IPS-20b (cell line): ENCODE results near the gene CASK.
"Not testable (repeated sequence)": the region's sequence is repeated elsewhere in the genome, so short reads cannot be mapped to it uniquely, and the experiment has no call there.

ENCODE experiments used
- H3K27ac ChIP-seq: one replicate; pipeline ENCODE4 v1.5.1; 2013; ENCODE audit warnings: low read length
- H3K27me3 ChIP-seq: 2 replicates; pipeline ENCODE4 v1.6.1; 2013; ENCODE audit warnings: mild to moderate bottlenecking, low read length, inconsistent platforms; ENCODE audit not compliant: insufficient read depth
- H3K36me3 ChIP-seq: 2 replicates; pipeline ENCODE4 v1.6.1; 2013; ENCODE audit warnings: low read depth, mild to moderate bottlenecking, inconsistent platforms, low read length, moderate library complexity; ENCODE audit not compliant: insufficient read depth
- H3K4me1 ChIP-seq: 2 replicates; pipeline ENCODE4 v1.6.1; 2013; ENCODE audit warnings: mild to moderate bottlenecking, control low read depth, inconsistent platforms, low read length, moderate library complexity; ENCODE audit not compliant: insufficient read depth
- H3K4me3 ChIP-seq: 2 replicates; pipeline ENCODE4 v1.5.1; 2013; ENCODE audit warnings: mild to moderate bottlenecking, low read length, inconsistent platforms
- H3K9ac ChIP-seq: 2 replicates; pipeline ENCODE4 v1.6.1; 2013; ENCODE audit warnings: low read depth, mild to moderate bottlenecking, inconsistent platforms, low read length, moderate library complexity
- H3K9me3 ChIP-seq: 2 replicates; pipeline ENCODE4 v1.6.1; 2013; ENCODE audit warnings: mild to moderate bottlenecking, low read depth, low read length, inconsistent platforms; ENCODE audit not compliant: insufficient read depth

CASK gene

DNA sequence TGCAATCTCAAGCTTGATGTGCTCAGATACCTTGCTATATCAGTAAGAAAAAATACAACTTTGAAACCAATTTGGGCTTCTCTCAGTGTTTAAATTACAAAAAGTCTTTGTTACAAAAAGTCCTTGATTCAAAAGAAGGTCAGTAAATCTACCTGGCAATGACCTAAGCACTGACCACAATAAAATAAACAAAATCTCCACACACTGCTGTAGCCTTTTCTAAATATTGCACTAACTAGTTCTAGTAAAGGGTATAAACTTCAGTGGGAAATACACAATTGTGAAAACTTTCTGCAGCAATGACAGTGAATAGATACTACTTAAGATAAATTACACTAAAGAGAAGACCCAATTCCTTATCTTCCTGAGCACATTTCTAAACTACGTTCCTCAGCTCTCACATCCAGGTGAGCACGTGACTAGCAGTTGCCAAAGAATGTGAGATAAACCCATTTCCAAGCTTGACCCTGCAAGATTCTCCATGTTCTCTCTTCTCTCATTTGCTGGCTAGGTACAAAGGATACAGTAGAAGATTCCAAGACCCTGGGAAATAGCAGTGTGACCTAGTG is 316.0 kb downstream of the CASK start:
- H3K9ac ChIP-seq, result no peak overlapping the region
- no peak overlapping the region for H3K27ac ChIP-seq
- H3K4me3 ChIP-seq, result no peak overlapping the region
- no peaks in the 10 kb centered on the region for H3K9me3 ChIP-seq
- H3K4me1 ChIP-seq, result peaks cover 10% of the 10 kb centered on the region; the same call in 1 of the 2 replicates
- H3K36me3 ChIP-seq, result no peaks in the 10 kb centered on the region
- H3K27me3 ChIP-seq, result no peaks in the 10 kb centered on the region

DNA sequence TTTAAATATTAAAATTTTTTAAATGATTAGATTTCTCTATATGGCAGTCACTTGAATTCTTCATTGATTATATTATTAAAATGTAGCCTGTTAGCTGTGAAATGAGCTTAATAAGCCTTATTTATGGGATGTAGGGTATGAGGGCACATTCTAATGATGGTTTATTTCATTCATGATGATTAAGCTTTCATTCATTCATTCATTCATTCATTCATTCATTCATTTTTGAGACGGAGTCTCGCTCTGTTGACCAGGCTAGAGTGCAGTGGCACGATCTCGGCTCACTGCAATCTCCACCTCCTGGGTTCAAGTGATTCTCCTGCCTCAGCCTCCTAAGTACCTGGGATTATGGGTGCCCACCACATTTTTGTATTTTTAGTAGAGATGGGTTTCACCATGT is 317.3 kb downstream of the CASK start:
- not testable (repeated sequence) for H3K9ac ChIP-seq, H3K4me1 ChIP-seq, H3K27me3 ChIP-seq, H3K4me3 ChIP-seq, H3K27ac ChIP-seq, H3K36me3 ChIP-seq, H3K9me3 ChIP-seq

DNA sequence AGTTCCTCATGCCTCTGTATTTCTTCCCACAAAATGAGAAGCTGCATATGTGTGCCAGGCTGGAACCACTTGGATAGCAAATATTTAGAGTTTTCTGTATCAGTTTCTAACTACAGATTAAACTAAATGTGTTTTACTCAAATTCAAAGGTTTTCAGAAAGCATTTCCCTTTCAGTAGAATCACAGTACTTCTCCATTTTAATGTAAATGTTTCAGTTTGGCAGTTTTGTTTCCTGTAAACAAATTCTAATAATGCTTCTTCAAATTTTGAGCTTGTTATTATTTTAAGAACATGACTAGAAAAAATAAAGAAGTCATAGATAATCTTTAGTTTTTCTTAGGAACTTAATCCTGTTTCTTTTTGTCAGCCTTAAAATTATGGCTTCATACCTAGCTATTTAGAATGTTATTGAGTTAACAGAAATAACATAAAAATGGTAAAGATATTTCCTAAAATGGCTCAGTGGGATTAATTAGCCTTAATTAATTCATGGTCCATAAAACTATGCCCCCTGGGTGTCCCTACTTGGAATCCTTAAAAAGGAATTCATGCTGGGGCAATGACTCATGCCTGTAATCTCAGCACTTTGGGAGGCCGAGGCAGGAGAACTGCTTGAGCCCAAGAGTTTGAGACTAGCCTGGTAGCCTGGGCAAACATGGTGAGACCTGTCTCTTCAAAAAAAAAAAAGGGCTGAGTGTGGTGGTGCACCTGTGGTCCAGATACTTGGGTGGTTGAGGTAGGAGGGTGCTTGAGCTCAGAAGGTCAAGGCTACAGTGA is 318.4 kb downstream of the CASK start:
- Histone ChIP-seq H3K36me3 (no peaks in the 10 kb centered on the region), H3K9ac (no peak overlapping the region), H3K4me1 (peaks cover 10% of the 10 kb centered on the region; the same call in 1 of the 2 replicates), H3K27me3 (no peaks in the 10 kb centered on the region), H3K4me3 (no peak overlapping the region), H3K27ac (no peak overlapping the region), H3K9me3 (no peaks in the 10 kb centered on the region)

DNA sequence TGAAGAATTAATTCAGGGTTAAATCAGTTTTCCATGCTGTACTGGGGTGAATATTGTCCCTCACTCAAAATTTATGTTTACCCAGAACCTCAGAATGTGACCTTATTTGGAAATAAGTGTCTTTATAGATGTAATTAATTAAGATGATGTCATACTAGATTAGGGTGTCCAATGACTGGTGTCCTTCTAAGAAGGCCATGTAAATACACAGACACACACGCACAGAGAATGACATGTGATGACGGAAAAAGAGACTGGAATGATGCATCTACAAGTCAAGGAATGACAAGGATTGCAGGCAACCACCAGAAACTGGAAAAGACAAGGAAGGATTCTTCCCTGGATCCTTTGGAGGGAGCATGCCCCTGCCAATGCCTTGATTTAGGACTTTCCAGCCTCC is 319.2 kb downstream of the CASK start:
- Histone ChIP-seq H3K27me3 (no peaks in the 10 kb centered on the region), H3K9ac (no peak overlapping the region), H3K4me1 (peaks cover 10% of the 10 kb centered on the region; the same call in 1 of the 2 replicates), H3K4me3 (no peak overlapping the region), H3K36me3 (no peaks in the 10 kb centered on the region), H3K9me3 (no peaks in the 10 kb centered on the region), H3K27ac (no peak overlapping the region)

DNA sequence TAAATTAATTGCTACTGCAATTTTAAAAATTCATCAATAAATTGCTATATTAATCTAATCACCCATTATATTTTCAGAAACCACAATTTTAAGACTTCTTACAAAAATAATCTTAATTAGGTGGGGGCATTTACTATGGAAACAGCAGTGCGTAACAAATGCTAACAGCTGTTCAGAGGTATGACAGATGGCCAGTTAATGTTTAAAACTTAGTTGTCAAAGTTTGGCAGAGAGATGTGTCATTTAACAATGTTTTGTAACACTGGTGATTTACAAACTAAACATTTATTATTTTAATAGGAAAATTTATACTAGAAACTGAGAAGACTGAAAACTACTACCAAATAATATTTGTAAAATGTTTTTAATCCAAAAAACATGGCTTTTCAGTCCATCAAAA is 319.8 kb downstream of the CASK start:
- Histone ChIP-seq H3K4me3 (no peak overlapping the region), H3K9ac (no peak overlapping the region), H3K4me1 (peaks cover 10% of the 10 kb centered on the region; the same call in 1 of the 2 replicates), H3K27me3 (no peaks in the 10 kb centered on the region), H3K27ac (no peak overlapping the region), H3K36me3 (no peaks in the 10 kb centered on the region), H3K9me3 (no peaks in the 10 kb centered on the region)

DNA sequence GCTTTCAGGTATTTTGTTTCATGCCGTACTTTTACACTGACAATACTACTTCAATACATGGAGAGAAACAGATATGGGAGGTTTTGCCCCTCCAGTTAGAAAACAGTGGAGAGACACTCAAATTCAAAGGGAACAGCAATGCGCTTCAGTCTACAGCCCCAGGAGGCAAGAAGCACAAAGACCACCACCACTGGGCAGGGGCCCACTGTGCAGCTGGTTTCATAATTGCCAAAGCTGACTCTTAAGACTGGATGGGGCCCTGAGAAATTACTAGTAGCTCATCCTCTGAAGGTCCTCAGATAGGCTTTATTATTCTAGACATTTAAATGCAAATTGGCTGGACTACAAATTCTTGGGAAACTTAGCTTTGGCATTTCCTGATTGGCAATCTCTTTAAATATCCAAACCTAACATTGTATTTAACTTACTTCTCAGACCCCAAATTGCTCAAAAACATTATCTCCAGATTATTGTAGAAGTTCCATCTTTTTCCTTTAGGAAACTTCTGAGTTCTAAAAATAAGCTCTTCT is 320.5 kb downstream of the CASK start:
- H3K36me3 ChIP-seq, result no peaks in the 10 kb centered on the region

DNA sequence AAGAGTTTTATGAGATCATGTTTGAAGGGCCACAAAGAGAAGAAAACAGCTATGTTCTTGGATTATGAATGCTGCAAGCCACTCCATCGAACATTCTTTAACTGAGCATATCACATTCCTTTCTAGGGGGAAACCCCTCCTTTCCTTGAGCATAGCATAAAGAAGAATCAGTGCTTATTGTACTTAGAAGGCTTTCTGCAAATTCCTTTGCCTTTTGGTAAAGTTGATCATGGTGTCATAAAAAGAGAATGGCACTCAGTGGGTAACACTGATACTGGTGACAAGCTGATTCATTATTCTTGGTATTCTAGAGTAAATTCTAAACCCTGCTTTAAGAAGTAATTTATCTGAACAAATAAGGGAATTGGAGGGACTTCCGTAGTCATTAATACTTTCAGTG is 323.1 kb downstream of the CASK start:
- H3K9me3 ChIP-seq, result no peaks in the 10 kb centered on the region
- no peak overlapping the region; the same call in 1 of the 2 replicates for H3K9ac ChIP-seq
- H3K4me1 ChIP-seq, result peaks cover 7% of the 10 kb centered on the region; the same call in 1 of the 2 replicates
- no peaks in the 10 kb centered on the region for H3K27me3 ChIP-seq
- H3K36me3 ChIP-seq, result no peaks in the 10 kb centered on the region
- H3K27ac ChIP-seq, result no peak overlapping the region
- H3K4me3 ChIP-seq, result no peak overlapping the region

More for the DNA sequence above, 320.5 kb downstream of the CASK start:
- Histone ChIP-seq H3K9me3 (no peaks in the 10 kb centered on the region), H3K4me1 (peaks cover 10% of the 10 kb centered on the region; the same call in 1 of the 2 replicates), H3K4me3 (peak overlapping the region; percentile 39; the same call in 1 of the 2 replicates), H3K9ac (no peak overlapping the region), H3K27me3 (no peaks in the 10 kb centered on the region), H3K27ac (peak overlapping the region; percentile 25)

DNA sequence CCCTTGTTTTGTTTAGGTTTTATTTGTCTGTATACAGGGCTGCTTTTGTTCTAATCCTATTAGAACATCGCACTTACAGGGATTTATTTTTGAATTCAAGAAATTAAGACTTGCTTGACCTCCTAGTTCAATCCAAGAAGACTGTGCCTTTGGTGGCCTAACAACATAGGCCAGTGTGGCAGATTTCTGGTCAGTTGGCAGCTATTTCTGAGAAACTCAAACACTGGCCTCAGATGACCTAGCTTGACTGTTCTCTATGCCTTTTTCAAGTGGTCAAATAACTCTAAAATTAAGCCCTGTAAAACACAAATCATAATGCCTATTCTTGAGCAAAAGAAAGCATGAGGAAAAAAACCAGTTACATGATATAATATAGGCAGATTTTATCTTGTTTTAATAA is 323.8 kb downstream of the CASK start:
- Histone ChIP-seq H3K4me3 (no peak overlapping the region), H3K9me3 (no peaks in the 10 kb centered on the region), H3K27me3 (no peaks in the 10 kb centered on the region), H3K36me3 (no peaks in the 10 kb centered on the region), H3K4me1 (peaks cover 1% of the 10 kb centered on the region; the same call in 1 of the 2 replicates), H3K27ac (no peak overlapping the region), H3K9ac (no peak overlapping the region)

DNA sequence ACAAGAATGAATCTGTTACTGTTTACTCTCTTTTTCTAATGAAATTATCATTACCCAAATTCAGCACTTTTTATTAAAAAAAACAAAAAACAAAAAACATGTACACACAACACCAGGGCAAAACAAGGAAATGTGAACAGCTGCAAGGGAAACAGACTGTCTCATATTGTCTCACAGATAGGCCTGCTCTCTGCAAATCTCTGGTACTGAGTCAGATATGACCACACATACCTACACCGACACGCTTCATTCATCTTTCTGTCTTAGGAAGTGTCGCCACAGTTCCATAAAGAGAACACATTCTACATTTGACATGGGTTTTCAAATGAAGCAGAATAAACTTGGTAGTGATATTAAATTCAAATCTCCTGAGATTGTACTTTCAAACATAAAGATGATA is 326.8 kb downstream of the CASK start:
- no peaks in the 10 kb centered on the region for H3K9me3 ChIP-seq
- no peaks in the 10 kb centered on the region for H3K27me3 ChIP-seq
- H3K27ac ChIP-seq, result no peak overlapping the region
- no peak overlapping the region for H3K4me3 ChIP-seq
- no peaks in the 10 kb centered on the region for H3K36me3 ChIP-seq
- no peak overlapping the region for H3K9ac ChIP-seq
- H3K4me1 ChIP-seq, result no peaks in the 10 kb centered on the region

DNA sequence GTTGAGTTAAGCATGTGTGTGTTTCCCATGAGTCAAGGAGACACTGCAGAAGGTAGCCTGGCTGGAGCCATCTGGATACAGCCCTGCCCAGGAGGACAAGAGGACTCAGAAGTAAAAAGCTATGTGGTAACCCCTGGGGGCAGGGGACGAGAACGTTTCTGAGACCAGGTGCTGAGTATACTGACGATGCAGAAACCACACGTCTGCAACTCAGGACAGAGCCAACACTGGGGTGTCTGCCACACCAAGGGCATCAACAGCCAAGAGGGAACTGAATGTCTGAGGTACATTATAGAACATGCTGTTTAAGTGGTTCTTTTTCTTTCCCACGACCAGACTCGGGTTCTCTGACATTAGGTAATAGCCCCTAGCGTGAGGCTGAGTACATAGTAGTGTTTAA is 328.7 kb downstream of the CASK start:
- H3K27ac ChIP-seq, result no peak overlapping the region
- no peaks in the 10 kb centered on the region for H3K27me3 ChIP-seq
- no peaks in the 10 kb centered on the region for H3K9me3 ChIP-seq
- H3K4me3 ChIP-seq, result no peak overlapping the region
- no peaks in the 10 kb centered on the region for H3K36me3 ChIP-seq
- H3K4me1 ChIP-seq, result no peaks in the 10 kb centered on the region
- H3K9ac ChIP-seq, result no peak overlapping the region

DNA sequence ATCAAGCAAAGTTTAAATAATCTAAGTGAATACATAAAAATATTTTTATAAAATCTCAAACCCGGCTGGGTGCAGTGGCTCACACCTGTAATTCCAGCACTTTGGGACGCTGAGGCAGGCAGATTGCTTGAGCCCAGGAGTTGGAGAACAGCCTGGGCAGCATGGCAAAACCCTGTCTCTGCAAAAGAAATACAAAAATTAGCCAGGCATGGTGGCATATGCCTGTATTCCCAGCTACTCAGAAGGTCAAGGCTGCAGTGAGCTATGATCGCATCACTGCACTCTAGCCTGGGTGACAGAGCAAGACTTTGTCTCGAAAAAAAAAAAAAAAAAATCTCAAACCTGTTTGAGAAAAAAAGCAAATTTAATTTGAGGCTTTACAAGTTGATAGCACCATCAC is 331.4 kb downstream of the CASK start:
- peaks cover 7% of the 10 kb centered on the region for H3K4me1 ChIP-seq

DNA sequence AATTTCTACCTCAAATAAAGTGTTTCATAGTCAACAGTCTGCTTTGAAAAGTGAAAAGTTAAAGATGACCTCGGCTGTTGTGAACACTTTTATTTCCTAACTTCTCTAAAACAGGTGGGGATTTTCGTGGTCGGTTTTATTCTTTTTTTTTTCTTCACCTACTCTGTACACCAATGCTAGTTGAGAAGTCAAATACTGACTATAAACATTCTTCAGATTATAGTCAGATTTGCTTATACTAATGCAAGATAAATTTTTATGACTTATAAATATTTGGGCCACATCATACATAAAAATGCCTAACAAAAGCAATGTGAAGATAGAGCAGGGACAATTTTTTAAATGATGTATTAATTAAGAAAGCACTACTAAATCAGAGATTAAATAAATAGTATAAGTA is 332.7 kb downstream of the CASK start:
- peaks cover 5% of the 10 kb centered on the region; the same call in 1 of the 2 replicates for H3K36me3 ChIP-seq
- no peak overlapping the region for H3K27ac ChIP-seq
- peaks cover 7% of the 10 kb centered on the region for H3K4me1 ChIP-seq
- H3K9me3 ChIP-seq, result no peaks in the 10 kb centered on the region
- no peak overlapping the region for H3K9ac ChIP-seq
- no peaks in the 10 kb centered on the region for H3K27me3 ChIP-seq
- no peak overlapping the region for H3K4me3 ChIP-seq

More for the DNA sequence above, 331.4 kb downstream of the CASK start:
- no peak overlapping the region for H3K4me3 ChIP-seq
- no peaks in the 10 kb centered on the region for H3K27me3 ChIP-seq
- no peaks in the 10 kb centered on the region for H3K9me3 ChIP-seq
- H3K36me3 ChIP-seq, result no peaks in the 10 kb centered on the region
- no peak overlapping the region for H3K9ac ChIP-seq
- no peak overlapping the region for H3K27ac ChIP-seq
